ENCODE data around the gene COX6A2. TPM values are rescaled to one million over a fixed set of nuclear protein-coding genes. Genes with fewer than 3 reads are reported as not detected.

COX6A2 gene
- total RNA-seq, 3 donors from 2014 or later = not detected

- DNase-seq (ENCODE audit: low spot score in 2 of 2) = peak in 1 of 2 donors; percentile 65
- intact Hi-C loops (cut with DNase I; ENCODE audit: low total_unique reads) = no loop called here
- Histone ChIP-seq H3K4me1 (no peaks in the 10 kb centered on the region), H3K27ac (peak within 1 kb of the TSS; percentile 87 to 94), H3K36me3 (no peaks in the 10 kb centered on the region), H3K9me3 (no peaks in the 10 kb centered on the region), H3K4me3 (peak within 1 kb of the TSS; percentile 63 to 77 (median 74)), H3K27me3 (no peaks in the 10 kb centered on the region)
- TF ChIP-seq, protein P1, sequence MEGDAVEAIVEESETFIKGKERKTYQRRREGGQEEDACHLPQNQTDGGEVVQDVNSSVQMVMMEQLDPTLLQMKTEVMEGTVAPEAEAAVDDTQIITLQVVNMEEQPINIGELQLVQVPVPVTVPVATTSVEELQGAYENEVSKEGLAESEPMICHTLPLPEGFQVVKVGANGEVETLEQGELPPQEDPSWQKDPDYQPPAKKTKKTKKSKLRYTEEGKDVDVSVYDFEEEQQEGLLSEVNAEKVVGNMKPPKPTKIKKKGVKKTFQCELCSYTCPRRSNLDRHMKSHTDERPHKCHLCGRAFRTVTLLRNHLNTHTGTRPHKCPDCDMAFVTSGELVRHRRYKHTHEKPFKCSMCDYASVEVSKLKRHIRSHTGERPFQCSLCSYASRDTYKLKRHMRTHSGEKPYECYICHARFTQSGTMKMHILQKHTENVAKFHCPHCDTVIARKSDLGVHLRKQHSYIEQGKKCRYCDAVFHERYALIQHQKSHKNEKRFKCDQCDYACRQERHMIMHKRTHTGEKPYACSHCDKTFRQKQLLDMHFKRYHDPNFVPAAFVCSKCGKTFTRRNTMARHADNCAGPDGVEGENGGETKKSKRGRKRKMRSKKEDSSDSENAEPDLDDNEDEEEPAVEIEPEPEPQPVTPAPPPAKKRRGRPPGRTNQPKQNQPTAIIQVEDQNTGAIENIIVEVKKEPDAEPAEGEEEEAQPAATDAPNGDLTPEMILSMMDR (IDR thresholded peaks at IDR 0.05) = no peak
- TF ChIP-seq POLR2AphosphoS5 (IDR thresholded peaks at IDR 0.05) (no peak), POLR2A (IDR thresholded peaks at IDR 0.05) (no peak)
These were observed 43.9 kb upstream of the COX6A2 start, which contains the start of gene TGFB1I1 for GRCh38 chr16:31471875-31472708. Gene TGFB1I1, plus strand, starts transcription at chr16:31472152. Its CDS starts 37 bp downstream, at chr16:31472189.

- no peak for DNase-seq (ENCODE audit: low spot score in 2 of 2)
- H3K4me1 ChIP-seq = no peaks in the 10 kb centered on the region
These were observed 43.2 kb upstream of the COX6A2 start for GRCh38 chr16:31471241-31471874.

DNA sequence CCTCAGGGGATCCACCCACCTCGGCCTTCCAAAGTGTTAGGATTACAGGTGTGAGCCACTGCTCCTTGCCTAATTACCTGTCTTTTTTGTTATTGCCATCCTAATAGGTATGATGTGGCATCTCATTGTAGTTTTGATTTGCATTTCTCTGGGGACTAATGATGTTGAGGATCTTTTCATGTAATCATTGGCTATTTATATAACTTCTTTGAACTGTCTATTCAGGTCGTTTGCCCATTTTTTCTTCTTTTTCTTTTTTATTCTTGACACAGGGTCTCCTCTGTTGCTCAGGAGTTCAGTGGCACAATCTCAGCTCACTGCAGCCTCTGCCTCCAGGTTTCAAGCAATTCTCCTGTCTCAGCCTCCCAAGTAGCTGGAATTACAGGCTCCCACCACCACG lies 42.5 kb upstream of the COX6A2 start:
- TF ChIP-seq POLR2AphosphoS5 (IDR thresholded peaks at IDR 0.05) (no peak), POLR2A (IDR thresholded peaks at IDR 0.05) (no peak)
- TF ChIP-seq, protein P1 (IDR thresholded peaks at IDR 0.05) = no peak
- Histone ChIP-seq H3K9me3 (no peaks in the 10 kb centered on the region), H3K27me3 (no peaks in the 10 kb centered on the region), H3K4me1 (no peaks in the 10 kb centered on the region), H3K27ac (peak overlapping the region; percentile 87 to 94), H3K4me3 (peak overlapping the region in 1 of 3 donors; percentile 77), H3K36me3 (no peaks in the 10 kb centered on the region)
- DNase-seq (ENCODE audit: low spot score in 2 of 2) = no peak
- intact Hi-C loops (cut with DNase I; ENCODE audit: low total_unique reads) = no loop called here

More at GRCh38 chr16:31471241-31471874, 43.2 kb upstream of the COX6A2 start:
- Histone ChIP-seq H3K36me3 (no peaks in the 10 kb centered on the region), H3K27ac (peak overlapping the region; percentile 87 to 94), H3K27me3 (no peaks in the 10 kb centered on the region), H3K4me3 (peak overlapping the region; percentile 63 to 77 (median 74)), H3K9me3 (no peaks in the 10 kb centered on the region)
- TF ChIP-seq, protein P1 (IDR thresholded peaks at IDR 0.05) = no peak
- TF ChIP-seq POLR2A (IDR thresholded peaks at IDR 0.05) (no peak), POLR2AphosphoS5 (IDR thresholded peaks at IDR 0.05) (no peak)
- intact Hi-C loops (cut with DNase I; ENCODE audit: low total_unique reads) = no loop called here

GRCh38 chr16:31467858-31468257 lies 39.7 kb upstream of the COX6A2 start:
- intact Hi-C loops (cut with DNase I; ENCODE audit: low total_unique reads) = no loop called here
- Histone ChIP-seq H3K27ac (no peak overlapping the region), H3K27me3 (no peaks in the 10 kb centered on the region), H3K9me3 (no peaks in the 10 kb centered on the region), H3K4me1 (no peaks in the 10 kb centered on the region), H3K4me3 (no peak overlapping the region), H3K36me3 (no peaks in the 10 kb centered on the region)
- DNase-seq (ENCODE audit: low spot score in 2 of 2) = no peak
- TF ChIP-seq POLR2AphosphoS5 (IDR thresholded peaks at IDR 0.05) = no peak
- TF ChIP-seq, protein P1 (IDR thresholded peaks at IDR 0.05) = no peak
- no peak for TF ChIP-seq POLR2A (IDR thresholded peaks at IDR 0.05)

All from breast epithelium (tissue), 4 donors.